GM23248 (cell line): ENCODE measurements around the gene COG1. TPM values are rescaled to one million over a fixed set of nuclear protein-coding genes. Genes with fewer than 3 reads are reported as not detected.

Experiments used
- DNase-seq: peaks from one replicate; pipeline ENCODE4 v3.0.0-alpha.2; 2015
- H2AFZ ChIP-seq: fragments of 200-600 bp; sonication (generic); 2 replicates; pipeline ENCODE4 v1.6.1; 2016; ENCODE audit warnings: antibody characterized with exemption
- H3F3A ChIP-seq: fragments of 200-600 bp; sonication (generic); 2 replicates; pipeline ENCODE4 v1.6.1; 2016; ENCODE audit warnings: mild to moderate bottlenecking, antibody characterized with exemption, mixed run types; ENCODE audit not compliant: insufficient read depth
- H3K27ac ChIP-seq: fragments of 200-600 bp; sonication (generic); 2 replicates; pipeline ENCODE4 v1.5.1; 2016; ENCODE audit warnings: mild to moderate bottlenecking
- H3K27me3 ChIP-seq: fragments of 200-600 bp; sonication (generic); replicated peaks from 2 replicates; pipeline ENCODE4 v1.6.1; 2016; ENCODE audit warnings: mild to moderate bottlenecking; ENCODE audit not compliant: insufficient read depth
- H3K36me3 ChIP-seq: fragments of 200-600 bp; sonication (generic); 2 replicates; pipeline ENCODE4 v1.6.1; 2016; ENCODE audit warnings: low read depth, mild to moderate bottlenecking
- H3K4me1 ChIP-seq: fragments of 200-600 bp; sonication (generic); 2 replicates; pipeline ENCODE4 v1.6.1; 2016; ENCODE audit warnings: mild to moderate bottlenecking; ENCODE audit not compliant: insufficient read depth
- H3K4me2 ChIP-seq: fragments of 200-600 bp; sonication (generic); one replicate; pipeline ENCODE4 v1.6.1; 2016; ENCODE audit warnings: mild to moderate bottlenecking; ENCODE audit not compliant: unreplicated experiment
- H3K4me3 ChIP-seq: fragments of 200-600 bp; sonication (generic); 2 replicates; pipeline ENCODE4 v1.5.1; 2016; ENCODE audit warnings: mild to moderate bottlenecking
- H3K79me2 ChIP-seq: fragments of 200-600 bp; sonication (generic); 2 replicates; pipeline ENCODE4 v1.6.1; 2016; ENCODE audit warnings: mild to moderate bottlenecking; ENCODE audit not compliant: insufficient read depth
- H3K9ac ChIP-seq: fragments of 200-600 bp; sonication (generic); 2 replicates; pipeline ENCODE4 v1.6.1; 2016; ENCODE audit warnings: mild to moderate bottlenecking
- H3K9me2 ChIP-seq: fragments of 200-600 bp; sonication (generic); 2 replicates; pipeline ENCODE4 v1.6.1; 2016; ENCODE audit warnings: mixed run types, mild to moderate bottlenecking, moderate library complexity; ENCODE audit not compliant: insufficient read depth
- H3K9me3 ChIP-seq: fragments of 200-600 bp; sonication (generic); one replicate; pipeline ENCODE4 v1.6.1; 2017; ENCODE audit warnings: low read depth
- H4K20me1 ChIP-seq: fragments of 200-600 bp; sonication (generic); 2 replicates; pipeline ENCODE4 v1.6.0; 2016; ENCODE audit not compliant: insufficient read depth
- EZH2 ChIP-seq: fragments of 200-600 bp; sonication (generic); IDR thresholded peaks from 2 replicates; pipeline ENCODE4 v1.6.1; 2018; ENCODE audit warnings: antibody characterized with exemption, mild to moderate bottlenecking; ENCODE audit not compliant: insufficient read depth, poor library complexity, severe bottlenecking
- EZH2phosphoT487 ChIP-seq: fragments of 200-600 bp; sonication (generic); IDR thresholded peaks from 2 replicates; pipeline ENCODE4 v1.6.1; 2018; ENCODE audit warnings: antibody characterized with exemption, moderate library complexity, mild to moderate bottlenecking, low read depth; ENCODE audit not compliant: insufficient read depth
- WGBS, 2 experiments: methylation state at CpG; one replicate each; pipeline ENCODE4 v1.1.6; 2015 to 2017; ENCODE audit warnings: low lambda C conversion rate in 2 of 2, low coverage in 1 of 2; ENCODE audit errors: missing lambda C conversion rate in 2 of 2; 5-methylcytosine and 5-hydroxymethylcytosine counted together
- in situ Hi-C: fragments of 300-500 bp; cut with MboI; formaldehyde crosslinking; loops from 2 replicates; pipeline ENCODE4 v1.15.0; 2020
- polyA plus RNA-seq: library from polyadenylated mRNA; unstranded; fragments of >200 nt; fragmentation: Nextera tagmentation; extraction: Ambion mirVana; gene quantifications from 2 replicates; pipeline ENCODE4 v1.2.1, GENCODE V29; 2016
- total RNA-seq: library from RNA; depleted of rRNA; stranded (reverse); fragments of >200 nt; shearing (Covaris generic); gene quantifications from 2 replicates; pipeline ENCODE4 v1.2.3, GENCODE V29; 2014

The COG1 gene
- total and polyA plus RNA-seq, 2 experiments from 2014 or later: 20.2 to 31.8 TPM

DNA sequence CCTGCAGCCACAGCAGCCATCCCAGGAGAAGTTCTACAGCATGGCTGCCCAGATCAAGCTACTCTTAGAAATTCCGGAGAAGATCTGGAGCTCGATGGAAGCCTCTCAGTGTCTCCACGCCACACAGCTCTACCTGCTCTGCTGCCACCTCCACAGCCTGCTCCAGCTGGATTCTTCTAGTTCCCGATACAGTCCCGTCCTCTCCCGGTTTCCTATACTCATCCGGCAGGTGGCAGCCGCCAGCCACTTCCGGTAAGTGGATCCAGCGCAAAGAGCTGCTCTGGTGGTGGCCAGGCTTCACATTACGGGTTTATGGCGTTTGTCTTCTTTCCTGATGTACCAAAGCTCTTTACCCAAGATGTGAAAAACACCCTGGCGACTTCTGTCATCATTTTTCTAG, 3.6 kb downstream of the COG1 start:
- Histone ChIP-seq H3K4me1 (peaks cover 9% of the 10 kb centered on the region), H3K9ac (no peak overlapping the region), H3K36me3 (peaks cover 44% of the 10 kb centered on the region), H3K4me2 (no peak overlapping the region), H3K9me2 (no peaks in the 10 kb centered on the region), H3K4me3 (no peak overlapping the region), H3K9me3 (no peaks in the 10 kb centered on the region), H4K20me1 (no peaks in the 10 kb centered on the region), H2AFZ (no peak overlapping the region), H3K27ac (no peak overlapping the region), H3K79me2 (peaks cover 69% of the 10 kb centered on the region), H3F3A (peaks cover 7% of the 10 kb centered on the region; the same call in 1 of the 2 replicates), H3K27me3 (no peaks in the 10 kb centered on the region)
- TF ChIP-seq EZH2phosphoT487: no peak
- 93 to 95% methylated on average over 13 of the region's 13 CpGs for WGBS, 2 experiments
- no peak for DNase-seq
- in situ Hi-C loops: no loop called here

DNA sequence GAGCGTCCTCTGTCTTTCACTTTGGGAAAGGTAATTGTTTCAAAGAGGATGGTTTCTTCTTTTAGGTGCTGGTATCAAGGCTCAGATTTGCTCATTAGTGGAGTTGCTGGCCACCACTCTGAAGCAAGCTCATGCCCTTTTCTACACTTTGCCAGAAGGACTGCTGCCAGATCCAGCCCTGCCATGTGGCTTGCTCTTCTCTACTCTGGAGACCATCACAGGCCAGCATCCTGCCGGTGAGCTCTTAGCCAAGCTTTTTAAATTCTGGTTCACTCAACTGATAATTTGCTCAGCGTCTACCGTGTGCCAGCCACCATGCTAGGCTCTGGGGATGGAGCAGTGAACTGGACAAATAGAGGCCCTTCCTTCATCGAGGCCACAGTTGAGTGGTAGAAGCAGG, 4.3 kb downstream of the COG1 start:
- Histone ChIP-seq H3K9me3 (no peaks in the 10 kb centered on the region), H3K4me3 (no peak overlapping the region), H3K4me2 (no peak overlapping the region), H3F3A (peaks cover 7% of the 10 kb centered on the region; the same call in 1 of the 2 replicates), H2AFZ (no peak overlapping the region), H3K79me2 (peaks cover 72% of the 10 kb centered on the region), H3K4me1 (peaks cover 9% of the 10 kb centered on the region; the same call in 1 of the 2 replicates), H3K36me3 (peaks cover 50% of the 10 kb centered on the region), H3K9me2 (no peaks in the 10 kb centered on the region), H3K27me3 (no peaks in the 10 kb centered on the region), H3K9ac (no peak overlapping the region), H3K27ac (no peak overlapping the region), H4K20me1 (no peaks in the 10 kb centered on the region)
- TF ChIP-seq EZH2phosphoT487 (no peak), EZH2 (no peak)
- no peak for DNase-seq
- in situ Hi-C loops: no loop called here
- 95 to 98% methylated on average over 5 of the region's 5 CpGs for whole genome bisulfite sequencing, 2 experiments

GRCh38 chr17:73198201-73198929, 5.5 kb downstream of the COG1 start:
- H3K79me2 ChIP-seq: peaks cover 74% of the 10 kb centered on the region
- 82% methylated on average over 9 of the region's 9 CpGs for WGBS, 2 experiments
- no peak overlapping the region for H2AFZ ChIP-seq
- in situ Hi-C loops: no loop called here
- DNase-seq: no peak
- TF ChIP-seq EZH2: no peak
- no peak for TF ChIP-seq EZH2phosphoT487
- H3K9ac ChIP-seq: no peak overlapping the region
- H4K20me1 ChIP-seq: no peaks in the 10 kb centered on the region
- H3K9me2 ChIP-seq: no peaks in the 10 kb centered on the region
- H3F3A ChIP-seq: peaks cover 7% of the 10 kb centered on the region; the same call in 1 of the 2 replicates
- H3K27ac ChIP-seq: no peak overlapping the region
- peaks cover 9% of the 10 kb centered on the region; the same call in 1 of the 2 replicates for H3K4me1 ChIP-seq
- no peaks in the 10 kb centered on the region for H3K9me3 ChIP-seq
- no peak overlapping the region for H3K4me3 ChIP-seq
- no peak overlapping the region for H3K4me2 ChIP-seq
- no peaks in the 10 kb centered on the region for H3K27me3 ChIP-seq
- peaks cover 57% of the 10 kb centered on the region for H3K36me3 ChIP-seq

GRCh38 chr17:73198930-73199260, 6.0 kb downstream of the COG1 start:
- no peak overlapping the region for H3K4me3 ChIP-seq
- H3K36me3 ChIP-seq: peaks cover 62% of the 10 kb centered on the region
- 79 to 82% methylated on average over 7 of the region's 7 CpGs for WGBS, 2 experiments
- H3K9me2 ChIP-seq: no peaks in the 10 kb centered on the region
- no peak overlapping the region for H3K27ac ChIP-seq
- H3K4me1 ChIP-seq: peaks cover 9% of the 10 kb centered on the region; the same call in 1 of the 2 replicates
- in situ Hi-C loops: no loop called here
- no peak overlapping the region for H3K4me2 ChIP-seq
- no peak for DNase-seq
- TF ChIP-seq EZH2phosphoT487: no peak
- TF ChIP-seq EZH2: no peak
- H4K20me1 ChIP-seq: no peaks in the 10 kb centered on the region
- H3F3A ChIP-seq: peaks cover 7% of the 10 kb centered on the region; the same call in 1 of the 2 replicates
- H3K9me3 ChIP-seq: no peaks in the 10 kb centered on the region
- peaks cover 69% of the 10 kb centered on the region for H3K79me2 ChIP-seq
- no peak overlapping the region for H3K9ac ChIP-seq
- no peaks in the 10 kb centered on the region for H3K27me3 ChIP-seq
- H2AFZ ChIP-seq: no peak overlapping the region
